Spleen (tissue), 7 donors: Measurements from ENCODE around the gene GLUL.
A peak's percentile ranks its signal among the peaks of the same experiment; 100 is the strongest.

Experiments
- CTCF ChIP-seq, 11 experiments: fragments of 200-600 bp in 7 of 11; fragments of 450-650 bp in 4 of 11; sonication (generic) in 4 of 11; IDR thresholded peaks in 8 of 11; conservative IDR thresholded peaks in 3 of 11; 1 replicate in 7 of 11; 2 replicates in 4 of 11; pipeline versions ENCODE4 v1.4.0 to v1.8.0; 2016 to 2021; ENCODE audit warnings: antibody characterized with exemption in 11 of 11, inconsistent platforms in 4 of 11, mild to moderate bottlenecking in 1 of 11
- POLR2A ChIP-seq, 3 donors: fragments of 450-650 bp; IDR thresholded peaks; one replicate each; pipeline ENCODE4 v1.5.1; 2017; ENCODE audit warnings: antibody characterized with exemption in 3 of 3, mild to moderate bottlenecking in 1 of 3
- POLR2AphosphoS5 ChIP-seq, 3 donors: sonication (generic); formaldehyde crosslinking; IDR thresholded peaks; one replicate each; pipeline ENCODE4 v1.5.1; 2017; ENCODE audit warnings: antibody characterized with exemption in 3 of 3
- donor health status: DM: no; HTN: no; CAD: no; lungs with moderate emphysema.
- donor health status: DM: no; HTN: no; CAD: no.
- donor health status: DM: no; HTN: no; CAD: no.

DNA sequence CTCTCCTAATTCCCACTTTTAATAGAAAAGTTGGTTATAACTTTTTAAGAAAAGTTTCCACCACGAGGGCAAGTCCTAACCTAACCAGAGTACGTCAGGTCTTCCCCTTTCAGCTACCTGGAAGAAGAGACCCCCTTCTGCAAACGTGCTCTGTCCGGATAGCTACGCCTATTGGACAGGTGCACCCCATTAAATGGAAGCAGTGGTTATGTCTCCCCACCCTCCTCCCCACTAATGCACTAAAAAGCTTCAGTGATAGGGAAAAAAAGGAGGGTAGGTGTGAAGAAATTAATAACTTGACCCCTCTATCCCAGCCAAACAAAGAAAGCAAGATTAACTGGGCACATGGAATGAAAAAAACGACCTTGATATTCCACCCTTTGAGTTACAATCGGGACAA lies 7.7 kb downstream of the GLUL start:
- no peak for TF ChIP-seq CTCF (IDR thresholded peaks at IDR 0.05 in 8 of 11, conservative IDR thresholded peaks at IDR 0.05 in 3 of 11)
- TF ChIP-seq POLR2AphosphoS5 (IDR thresholded peaks at IDR 0.05) = peak in 1 of 3 donors; percentile 80
- peak in 1 of 3 donors; percentile 13 for TF ChIP-seq POLR2A (IDR thresholded peaks at IDR 0.05)
